H9 (cell line): ENCODE results near the gene ZDHHC11. TPM values are rescaled to one million over a fixed set of nuclear protein-coding genes. Genes with fewer than 3 reads are reported as not detected.

Experiments used
- DNase-seq: peaks from one replicate; pipeline ENCODE4 v3.0.0-alpha.2; 2017
- H2AFZ ChIP-seq: one replicate; pipeline ENCODE4 v1.6.1; 2013; ENCODE audit warnings: mild to moderate bottlenecking, low read length, control low read depth, moderate library complexity
- H2AK5ac ChIP-seq: 2 replicates; pipeline ENCODE4 v1.6.1; 2013; ENCODE audit warnings: low read length, control low read depth, mixed read lengths; ENCODE audit not compliant: insufficient read length
- H2BK120ac ChIP-seq: one replicate; pipeline ENCODE4 v1.6.1; 2013; ENCODE audit warnings: low read depth, mild to moderate bottlenecking, low read length, control low read depth, inconsistent platforms; ENCODE audit not compliant: poor library complexity, severe bottlenecking
- H2BK12ac ChIP-seq: 2 replicates; pipeline ENCODE4 v1.6.1; 2013; ENCODE audit warnings: low read length, control low read depth, mixed read lengths, low read depth; ENCODE audit not compliant: insufficient read length
- H2BK15ac ChIP-seq: 2 replicates; pipeline ENCODE4 v1.6.1; 2013; ENCODE audit warnings: low read depth, low read length, control low read depth
- H2BK20ac ChIP-seq: one replicate; pipeline ENCODE4 v1.6.1; 2013; ENCODE audit warnings: low read depth, mild to moderate bottlenecking, low read length, control low read depth, inconsistent platforms; ENCODE audit not compliant: poor library complexity, severe bottlenecking
- H2BK5ac ChIP-seq: 2 replicates; pipeline ENCODE4 v1.6.1; 2013; ENCODE audit warnings: low read length, control low read depth, mixed read lengths; ENCODE audit not compliant: insufficient read length
- H3K14ac ChIP-seq: 2 replicates; pipeline ENCODE4 v1.6.1; 2013; ENCODE audit warnings: low read length, control low read depth; ENCODE audit not compliant: insufficient read depth
- H3K18ac ChIP-seq: 2 replicates; pipeline ENCODE4 v1.6.1; 2013; ENCODE audit warnings: low read depth, mild to moderate bottlenecking, mixed read lengths, low read length, control low read depth; ENCODE audit not compliant: insufficient read length
- H3K23ac ChIP-seq: 2 replicates; pipeline ENCODE4 v1.6.1; 2013; ENCODE audit warnings: low read length, control low read depth, mixed read lengths, low read depth; ENCODE audit not compliant: insufficient read length
- H3K23me2 ChIP-seq: 2 replicates; pipeline ENCODE4 v1.6.1; 2013; ENCODE audit warnings: low read depth, mild to moderate bottlenecking, mixed read lengths, low read length, control low read depth; ENCODE audit not compliant: insufficient read length, poor library complexity, severe bottlenecking
- H3K27ac ChIP-seq: 2 replicates; pipeline ENCODE4 v1.5.1; 2013; ENCODE audit warnings: low read length, control low read depth, mixed read lengths, low read depth; ENCODE audit not compliant: insufficient read length
- H3K27me3 ChIP-seq: 2 replicates; pipeline ENCODE4 v1.6.1; 2013; ENCODE audit warnings: low read length, control low read depth, inconsistent platforms; ENCODE audit not compliant: insufficient read depth
- H3K4ac ChIP-seq: 2 replicates; pipeline ENCODE4 v1.6.1; 2013; ENCODE audit warnings: low read depth, mild to moderate bottlenecking, control low read depth, inconsistent platforms, low read length, moderate library complexity
- H3K4me1 ChIP-seq: 2 replicates; pipeline ENCODE4 v1.6.1; 2013; ENCODE audit warnings: low read length, control low read depth, inconsistent platforms; ENCODE audit not compliant: insufficient read depth
- H3K4me2 ChIP-seq: 2 replicates; pipeline ENCODE4 v1.6.1; 2013; ENCODE audit warnings: low read length, control low read depth, mixed read lengths; ENCODE audit not compliant: insufficient read length, insufficient read depth
- H3K56ac ChIP-seq: 2 replicates; pipeline ENCODE4 v1.6.1; 2013; ENCODE audit warnings: low read depth, mild to moderate bottlenecking, mixed read lengths, low read length, control low read depth; ENCODE audit not compliant: insufficient read length
- H3K79me1 ChIP-seq: 2 replicates; pipeline ENCODE4 v1.6.1; 2013; ENCODE audit warnings: low read depth, mild to moderate bottlenecking, moderate library complexity, low read length, control low read depth, inconsistent platforms; ENCODE audit not compliant: insufficient read depth, poor library complexity, severe bottlenecking
- H3K79me2 ChIP-seq: 2 replicates; pipeline ENCODE4 v1.6.1; 2013; ENCODE audit warnings: low read length, control low read depth, inconsistent platforms; ENCODE audit not compliant: insufficient read depth
- H3K9ac ChIP-seq: 2 replicates; pipeline ENCODE4 v1.6.1; 2013; ENCODE audit warnings: low read length, control low read depth, mixed read lengths; ENCODE audit not compliant: insufficient read length; ENCODE audit errors: extremely low read depth
- H3K9me3 ChIP-seq: one replicate; pipeline ENCODE4 v1.6.1; 2013; ENCODE audit warnings: low read depth, low read length, inconsistent platforms; ENCODE audit not compliant: control insufficient read depth
- H3T11ph ChIP-seq: one replicate; pipeline ENCODE4 v1.6.1; 2013; ENCODE audit warnings: mild to moderate bottlenecking, low read length, control low read depth, inconsistent platforms
- H4K20me1 ChIP-seq: one replicate; pipeline ENCODE4 v1.6.1; 2013; ENCODE audit not compliant: control insufficient read depth, insufficient read length, insufficient read depth
- H4K5ac ChIP-seq: 2 replicates; pipeline ENCODE4 v1.6.1; 2013; ENCODE audit warnings: low read depth, mild to moderate bottlenecking, mixed read lengths, low read length, control low read depth; ENCODE audit not compliant: insufficient read length
- H4K8ac ChIP-seq: replicated peaks from 2 replicates; pipeline ENCODE4 v1.6.1; 2013; ENCODE audit warnings: low read length, control low read depth, mixed read lengths, low read depth; ENCODE audit not compliant: insufficient read length
- H4K91ac ChIP-seq: 2 replicates; pipeline ENCODE4 v1.6.1; 2013; ENCODE audit warnings: low read depth, mild to moderate bottlenecking, moderate library complexity, mixed read lengths, low read length, control low read depth; ENCODE audit not compliant: insufficient read length
- H3K27ac Mint-ChIP-seq, 3 experiments: 2 replicates in 2 of 3; 3 replicates in 1 of 3; pipeline ENCODE4 v1.8.0; 2020 to 2021; ENCODE audit warnings: mixed read lengths in 3 of 3, mild to moderate bottlenecking in 1 of 3, moderate library complexity in 1 of 3
- H3K27me3 Mint-ChIP-seq: 2 replicates; pipeline ENCODE4 v1.8.0; 2021; ENCODE audit warnings: low read depth, mild to moderate bottlenecking, moderate library complexity, mixed read lengths
- H3K36me3 Mint-ChIP-seq, 3 experiments: 2 replicates in 2 of 3; 3 replicates in 1 of 3; pipeline ENCODE4 v1.8.0; 2020 to 2021; ENCODE audit warnings: low read depth in 3 of 3, mixed read lengths in 3 of 3; ENCODE audit not compliant: insufficient read depth in 1 of 3
- H3K4me1 Mint-ChIP-seq, 2 experiments: 2 replicates each; pipeline ENCODE4 v1.8.0; 2020; ENCODE audit warnings: mixed read lengths in 2 of 2
- H3K4me3 Mint-ChIP-seq, 2 experiments: 2 replicates in 1 of 2; 3 replicates in 1 of 2; pipeline ENCODE4 v1.8.0; 2020 to 2021; ENCODE audit warnings: mild to moderate bottlenecking in 2 of 2, mixed read lengths in 2 of 2, moderate library complexity in 1 of 2
- H3K9me3 Mint-ChIP-seq, 2 experiments: 2 replicates in 1 of 2; 3 replicates in 1 of 2; pipeline ENCODE4 v1.8.0; 2020; ENCODE audit warnings: mild to moderate bottlenecking in 2 of 2, mixed read lengths in 2 of 2, moderate library complexity in 1 of 2
- WGBS: extraction: QIAGEN DNeasy Blood & Tissue Kit; methylation state at CpG from one replicate; pipeline ENCODE4 v1.1.7; 2013; ENCODE audit warnings: missing lambda C conversion rate, low lambda C conversion rate, mixed read lengths; ENCODE audit not compliant: insufficient read length; ENCODE audit errors: extremely low coverage; 5-methylcytosine and 5-hydroxymethylcytosine counted together
- total RNA-seq: library from RNA; stranded (reverse); gene quantifications from 2 replicates; pipeline ENCODE4 v1.2.1, GENCODE V29; 2021
- TF ChIP-seq, protein P1 (sequence below): fragments of 200-600 bp; sonication (generic); conservative IDR thresholded peaks from 3 replicates; pipeline ENCODE4 v1.8.0; 2021; ENCODE audit warnings: antibody characterized with exemption, mild to moderate bottlenecking

The ZDHHC11 gene
- total RNA-seq, 1 experiment from 2014 or later, result 37.6 TPM

GRCh38 chr5:881551-881935 is 30.8 kb upstream of the ZDHHC11 start:
- peaks cover 6% of the 10 kb centered on the region for H3K79me1 ChIP-seq

More at GRCh38 chr5:881551-881935, 30.8 kb upstream of the ZDHHC11 start:
- Histone ChIP-seq H3K4ac (no peak overlapping the region), H3T11ph (no peak overlapping the region), H3K14ac (no peak overlapping the region), H4K20me1 (peaks cover 5% of the 10 kb centered on the region), H3K9me3 (no peaks in the 10 kb centered on the region), H3K9ac (no peak overlapping the region), H2AK5ac (no peak overlapping the region), H2BK12ac (no peak overlapping the region), H3K4me1 (no peaks in the 10 kb centered on the region), H4K8ac (no peak overlapping the region), H2BK15ac (no peak overlapping the region), H3K4me2 (no peak overlapping the region), H3K79me2 (peaks cover 21% of the 10 kb centered on the region; the same call in 1 of the 2 replicates), H3K27ac (no peak overlapping the region), H3K23ac (no peak overlapping the region), H2BK5ac (no peak overlapping the region), H4K91ac (no peak overlapping the region), H3K56ac (no peak overlapping the region), H3K18ac (no peak overlapping the region), H3K23me2 (no peaks in the 10 kb centered on the region), H2AFZ (no peak overlapping the region), H2BK120ac (no peak overlapping the region), H3K27me3 (no peaks in the 10 kb centered on the region), H2BK20ac (no peak overlapping the region), H4K5ac (no peak overlapping the region)
- H3K27ac Mint-ChIP-seq, result peak overlapping the region in 1 of 3 experiments; percentile 12; a peak in 1 of 7 replicates
- WGBS, result no CpG with 5 or more reads among the region's 12 CpGs
- TF ChIP-seq, protein P1, sequence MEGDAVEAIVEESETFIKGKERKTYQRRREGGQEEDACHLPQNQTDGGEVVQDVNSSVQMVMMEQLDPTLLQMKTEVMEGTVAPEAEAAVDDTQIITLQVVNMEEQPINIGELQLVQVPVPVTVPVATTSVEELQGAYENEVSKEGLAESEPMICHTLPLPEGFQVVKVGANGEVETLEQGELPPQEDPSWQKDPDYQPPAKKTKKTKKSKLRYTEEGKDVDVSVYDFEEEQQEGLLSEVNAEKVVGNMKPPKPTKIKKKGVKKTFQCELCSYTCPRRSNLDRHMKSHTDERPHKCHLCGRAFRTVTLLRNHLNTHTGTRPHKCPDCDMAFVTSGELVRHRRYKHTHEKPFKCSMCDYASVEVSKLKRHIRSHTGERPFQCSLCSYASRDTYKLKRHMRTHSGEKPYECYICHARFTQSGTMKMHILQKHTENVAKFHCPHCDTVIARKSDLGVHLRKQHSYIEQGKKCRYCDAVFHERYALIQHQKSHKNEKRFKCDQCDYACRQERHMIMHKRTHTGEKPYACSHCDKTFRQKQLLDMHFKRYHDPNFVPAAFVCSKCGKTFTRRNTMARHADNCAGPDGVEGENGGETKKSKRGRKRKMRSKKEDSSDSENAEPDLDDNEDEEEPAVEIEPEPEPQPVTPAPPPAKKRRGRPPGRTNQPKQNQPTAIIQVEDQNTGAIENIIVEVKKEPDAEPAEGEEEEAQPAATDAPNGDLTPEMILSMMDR, result no peak
- no peaks in the 10 kb centered on the region; a peak in 2 of 5 replicates for H3K9me3 Mint-ChIP-seq
- peaks cover 67 to 81% (median 78%) of the 10 kb centered on the region in 3 experiments for H3K36me3 Mint-ChIP-seq
- H3K4me1 Mint-ChIP-seq, result no peaks in the 10 kb centered on the region
- H3K4me3 Mint-ChIP-seq, result no peak overlapping the region
- DNase-seq, result no peak
- H3K27me3 Mint-ChIP-seq, result no peaks in the 10 kb centered on the region
